HG03342 (cell line): ENCODE measurements around the gene RTCB.
"Not testable (repeated sequence)": the region's sequence is repeated elsewhere in the genome, so short reads cannot be mapped to it uniquely, and the experiment has no call there.

ENCODE experiments used
- ATAC-seq: cut with Tn5 transposase; IDR thresholded peaks from one replicate; pipeline ENCODE4 v1.9.1; 2021; ENCODE audit warnings: mild to moderate bottlenecking, moderate library complexity; ENCODE audit not compliant: unreplicated experiment

The RTCB gene

DNA sequence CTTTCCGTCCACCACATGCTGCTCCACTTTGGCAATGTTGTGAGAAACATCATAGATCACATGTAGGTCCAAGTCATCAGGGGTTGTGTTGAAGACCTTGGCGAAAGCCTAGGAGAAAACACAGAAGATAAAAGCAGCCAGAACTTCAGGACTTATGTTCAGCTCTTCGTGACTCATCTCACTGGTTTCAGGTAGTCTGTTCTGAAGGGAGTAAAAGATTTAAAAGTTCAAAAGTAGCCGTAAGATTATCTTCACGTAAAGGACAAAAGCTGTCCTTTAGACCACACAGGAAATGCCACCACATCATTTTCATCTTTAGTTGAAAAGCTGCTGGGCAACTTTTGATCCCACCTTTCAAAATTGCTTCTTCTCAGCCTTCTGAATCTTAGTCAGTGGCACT, 16.9 kb downstream of the RTCB start:
- ATAC-seq = no peak

DNA sequence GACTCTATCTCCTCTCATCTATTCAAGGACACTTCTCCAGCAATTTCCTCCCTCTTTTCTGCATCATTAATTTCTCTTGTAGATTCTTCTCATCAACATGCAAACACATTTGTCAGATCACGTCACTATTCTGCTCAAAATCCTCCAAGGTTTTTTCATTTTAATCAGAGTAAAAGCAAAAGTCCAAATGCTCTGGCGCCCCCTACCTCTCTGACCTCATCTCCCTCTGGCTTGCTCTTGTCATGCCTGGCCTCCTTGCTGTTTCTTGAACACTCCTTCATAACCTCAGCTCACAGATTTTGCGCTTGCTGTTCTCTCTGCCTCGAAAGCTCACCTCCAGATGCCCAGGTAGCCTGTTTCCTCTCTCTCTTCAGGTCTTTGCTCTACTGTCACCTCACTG, 22.4 kb downstream of the RTCB start:
- no peak for ATAC-seq

DNA sequence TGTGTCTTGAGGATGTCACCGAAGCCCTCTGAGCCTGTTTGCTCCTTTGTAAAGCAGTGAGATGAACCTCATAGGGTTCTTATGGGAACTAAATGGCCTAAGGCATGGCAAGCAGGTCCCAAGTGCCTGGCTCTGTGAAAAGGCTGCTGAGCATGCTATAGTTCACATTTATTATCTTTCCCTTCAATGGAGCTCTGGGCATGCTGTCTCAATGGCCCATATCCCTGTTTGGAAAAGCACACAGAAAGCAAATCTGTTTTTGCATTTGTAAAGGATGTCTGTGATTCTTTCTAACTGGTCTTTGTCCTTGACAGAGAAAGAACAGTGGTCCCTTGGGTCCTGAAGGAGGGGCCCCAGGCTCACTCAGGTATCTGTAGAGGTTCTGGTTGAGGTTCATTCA, 26.4 kb downstream of the RTCB start:
- ATAC-seq = no peak

DNA sequence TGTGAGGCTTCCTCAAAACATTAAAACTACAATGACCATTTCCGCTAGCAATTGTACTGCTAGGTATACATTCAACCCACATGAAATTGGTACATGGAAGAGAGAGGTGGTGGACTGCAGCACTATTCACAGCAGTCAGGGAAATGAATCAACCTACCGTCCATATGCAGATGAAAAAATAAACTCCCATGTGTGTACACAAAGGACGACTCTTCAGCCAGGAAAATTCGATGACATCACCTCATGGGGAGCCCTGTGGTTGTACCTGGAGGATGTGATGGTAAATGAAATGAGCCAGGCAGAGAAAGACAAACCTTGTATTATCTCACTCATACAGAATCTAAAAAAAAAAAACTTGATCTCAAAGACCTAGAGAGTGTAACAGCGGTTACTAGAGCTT, 31.1 kb downstream of the RTCB start:
- no peak for ATAC-seq

DNA sequence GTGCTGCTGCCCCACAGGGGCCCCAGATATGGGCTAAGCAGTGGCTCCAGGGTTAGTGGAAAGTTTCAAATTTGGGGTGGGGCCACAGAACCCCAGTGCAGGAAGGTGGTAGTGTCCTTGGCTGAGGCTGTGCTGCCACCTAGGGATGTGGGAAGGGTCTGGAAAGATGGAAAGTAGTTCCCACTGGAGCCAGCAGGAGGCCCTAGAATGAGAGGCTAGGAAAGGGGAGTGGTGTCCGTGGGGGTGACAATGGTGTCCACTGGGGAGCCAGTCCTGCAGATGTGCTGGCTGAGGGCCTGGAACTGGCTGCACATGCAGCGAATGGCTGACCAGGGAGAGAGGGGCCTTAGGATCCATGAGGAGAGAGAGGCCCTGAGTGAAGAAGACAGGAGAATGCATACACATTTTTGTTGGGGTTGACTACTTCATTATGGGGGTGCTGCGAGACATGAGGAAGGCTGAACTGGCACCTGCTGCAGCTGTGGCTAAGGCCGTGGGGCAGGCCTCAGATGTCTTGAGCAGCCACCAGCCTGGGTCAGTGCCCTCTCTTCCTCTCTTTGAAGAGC, 33.3 kb downstream of the RTCB start:
- no peak for ATAC-seq

DNA sequence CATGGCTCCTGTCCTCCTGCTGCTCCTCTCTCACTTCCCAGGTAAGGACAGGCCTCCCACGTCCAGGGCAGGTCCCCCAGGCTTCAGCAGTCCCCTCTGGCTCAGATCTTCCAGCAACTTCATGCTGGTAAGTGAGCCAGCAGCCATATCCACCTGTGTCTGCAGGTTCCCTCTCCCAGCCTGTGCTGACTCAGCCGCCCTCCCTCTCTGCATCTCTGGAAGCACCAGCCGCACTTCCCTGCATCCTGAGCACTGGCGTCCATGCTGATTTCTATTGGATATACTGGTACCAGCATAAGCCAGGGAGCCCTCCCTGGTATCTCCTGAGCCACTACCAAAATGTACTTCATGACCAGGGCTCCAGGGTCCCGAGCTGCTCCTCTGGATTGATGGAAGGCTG, 35.4 kb downstream of the RTCB start:
- ATAC-seq = no peak

DNA sequence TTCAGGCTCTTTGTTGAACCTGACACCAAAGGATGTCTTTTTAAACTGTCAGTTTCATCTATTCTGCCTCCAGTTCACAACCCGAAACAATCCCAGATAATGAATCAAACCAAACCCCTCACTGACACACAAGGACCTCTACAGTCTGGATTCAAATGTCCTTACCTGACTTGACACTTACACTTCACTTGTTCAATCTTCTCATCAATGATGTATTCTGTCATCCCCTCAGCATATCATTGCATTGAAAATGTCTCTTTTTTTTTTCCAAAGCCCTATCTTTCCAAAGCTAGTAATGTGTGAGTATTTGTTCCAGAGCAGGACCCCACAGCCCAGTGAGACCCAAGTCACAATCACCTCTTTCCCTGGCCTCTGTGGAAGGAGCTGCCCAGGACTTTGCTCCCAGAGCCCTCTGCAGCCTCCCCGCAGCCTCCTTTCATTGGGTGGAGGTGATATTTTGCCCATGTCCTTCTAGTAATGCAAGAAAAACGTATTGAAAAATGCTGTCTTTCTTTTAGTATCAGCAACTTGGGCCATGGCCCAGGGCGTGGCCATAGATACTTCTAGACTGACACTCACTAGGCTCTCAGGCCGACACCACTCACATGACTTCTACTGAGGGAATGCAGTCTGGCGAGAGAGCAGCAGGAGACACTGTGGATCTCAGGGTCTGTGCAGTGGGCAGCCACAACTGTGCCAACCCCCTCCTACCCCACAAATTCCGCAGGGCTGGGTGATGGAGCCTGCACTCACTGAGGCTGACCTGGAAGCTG, 36.2 kb downstream of the RTCB start:
- no peak for ATAC-seq

DNA sequence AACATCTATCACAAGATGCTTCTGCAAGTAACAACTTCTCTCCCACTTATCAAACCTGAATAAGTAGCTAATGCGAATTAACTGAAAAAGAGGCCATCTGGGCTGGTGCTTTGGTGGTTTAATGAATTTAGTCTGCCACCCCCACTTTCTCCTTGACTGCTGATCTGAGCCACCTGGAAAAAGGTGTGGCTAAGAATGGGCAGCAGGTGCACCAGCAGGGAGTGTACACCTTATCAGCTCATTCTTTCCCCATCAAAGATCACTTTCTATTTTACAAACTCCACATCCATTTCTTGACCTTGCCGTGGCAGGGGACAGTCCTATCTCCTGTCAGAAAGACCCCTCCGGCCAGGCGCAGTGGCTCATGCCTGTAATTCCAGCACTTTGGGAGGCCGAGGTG, 47.8 kb downstream of the RTCB start:
- ATAC-seq = no peak

DNA sequence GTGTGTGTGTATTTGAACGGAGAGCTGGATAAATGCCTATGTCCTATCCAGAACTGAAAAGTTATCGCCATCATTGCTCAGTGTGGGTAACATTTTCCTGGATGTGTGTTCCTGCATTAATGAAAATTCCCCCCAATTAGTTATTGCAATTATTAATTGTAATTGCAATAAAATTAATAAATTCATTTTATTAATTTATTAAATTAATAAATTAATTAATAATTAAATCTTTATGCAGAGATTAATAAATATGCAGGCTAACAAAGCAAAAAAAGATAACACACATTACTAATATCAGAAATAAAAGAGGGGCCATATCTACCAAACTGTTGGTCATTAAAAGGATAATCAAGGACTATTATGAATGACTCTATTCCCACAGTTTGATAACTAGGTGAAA, 50.8 kb downstream of the RTCB start:
- no peak for ATAC-seq

DNA sequence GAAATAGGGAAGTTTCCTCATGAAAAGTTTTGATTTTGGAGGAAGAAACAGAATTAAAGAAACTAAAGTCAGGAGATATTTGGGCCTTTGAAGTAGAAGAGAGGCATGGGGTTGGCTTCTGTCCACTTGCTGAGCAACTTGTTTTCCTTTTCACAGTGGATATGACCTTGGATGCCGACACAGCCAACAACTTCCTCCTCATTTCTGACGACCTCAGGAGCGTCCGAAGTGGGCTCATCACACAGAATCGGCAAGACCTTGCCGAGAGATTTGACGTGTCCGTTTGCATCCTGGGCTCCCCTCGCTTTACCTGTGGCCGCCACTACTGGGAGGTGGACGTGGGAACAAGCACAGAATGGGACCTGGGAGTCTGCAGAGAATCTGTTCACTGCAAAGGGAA, 52.0 kb downstream of the RTCB start:
- ATAC-seq = not testable (repeated sequence)

DNA sequence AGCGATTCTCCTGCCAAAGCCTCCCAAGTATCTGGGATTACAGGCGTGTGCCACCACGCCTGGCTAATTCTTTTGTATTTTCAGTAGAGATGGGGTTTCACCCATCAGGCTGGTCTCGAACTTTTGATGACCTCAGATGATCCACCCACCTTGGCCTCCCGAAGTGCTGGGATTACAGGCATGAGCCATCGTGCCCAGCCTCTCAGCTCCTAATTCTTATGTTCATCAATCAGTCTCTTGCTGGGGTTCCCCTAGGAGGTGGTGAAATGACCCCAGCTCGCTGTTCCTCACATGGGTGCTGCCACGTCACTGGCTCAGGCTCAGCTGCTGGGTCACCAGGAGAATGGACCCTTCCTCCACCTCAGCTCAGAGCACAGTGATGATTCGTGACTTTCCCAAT, 54.5 kb downstream of the RTCB start, which contains the start of gene RFPL3:
Gene RFPL3 (plus strand): TSS at position 301 of the 400 bp plus-strand sequence. CDS start 205 bp downstream, outside the sequence.
- ATAC-seq = not testable (repeated sequence)

DNA sequence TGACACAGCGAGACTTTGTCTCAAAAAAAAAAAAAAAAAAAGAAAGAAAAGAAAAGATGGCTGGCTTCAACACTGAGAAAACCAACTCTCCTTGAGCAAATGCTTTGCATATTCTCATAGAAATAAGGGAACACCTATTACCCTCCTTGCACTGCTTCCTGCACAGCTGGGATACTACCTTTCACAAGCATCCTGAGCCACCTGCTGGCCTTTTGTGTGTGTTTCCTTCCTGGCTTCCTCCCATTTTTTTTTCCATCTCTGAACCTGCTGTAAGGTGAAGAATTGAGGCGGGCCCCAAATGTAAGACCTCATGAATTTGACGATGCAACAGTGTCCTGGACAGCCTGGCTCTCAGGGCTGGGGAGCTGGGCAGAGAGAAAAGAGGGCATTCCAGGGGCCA, 56.3 kb downstream of the RTCB start:
- no peak for ATAC-seq

DNA sequence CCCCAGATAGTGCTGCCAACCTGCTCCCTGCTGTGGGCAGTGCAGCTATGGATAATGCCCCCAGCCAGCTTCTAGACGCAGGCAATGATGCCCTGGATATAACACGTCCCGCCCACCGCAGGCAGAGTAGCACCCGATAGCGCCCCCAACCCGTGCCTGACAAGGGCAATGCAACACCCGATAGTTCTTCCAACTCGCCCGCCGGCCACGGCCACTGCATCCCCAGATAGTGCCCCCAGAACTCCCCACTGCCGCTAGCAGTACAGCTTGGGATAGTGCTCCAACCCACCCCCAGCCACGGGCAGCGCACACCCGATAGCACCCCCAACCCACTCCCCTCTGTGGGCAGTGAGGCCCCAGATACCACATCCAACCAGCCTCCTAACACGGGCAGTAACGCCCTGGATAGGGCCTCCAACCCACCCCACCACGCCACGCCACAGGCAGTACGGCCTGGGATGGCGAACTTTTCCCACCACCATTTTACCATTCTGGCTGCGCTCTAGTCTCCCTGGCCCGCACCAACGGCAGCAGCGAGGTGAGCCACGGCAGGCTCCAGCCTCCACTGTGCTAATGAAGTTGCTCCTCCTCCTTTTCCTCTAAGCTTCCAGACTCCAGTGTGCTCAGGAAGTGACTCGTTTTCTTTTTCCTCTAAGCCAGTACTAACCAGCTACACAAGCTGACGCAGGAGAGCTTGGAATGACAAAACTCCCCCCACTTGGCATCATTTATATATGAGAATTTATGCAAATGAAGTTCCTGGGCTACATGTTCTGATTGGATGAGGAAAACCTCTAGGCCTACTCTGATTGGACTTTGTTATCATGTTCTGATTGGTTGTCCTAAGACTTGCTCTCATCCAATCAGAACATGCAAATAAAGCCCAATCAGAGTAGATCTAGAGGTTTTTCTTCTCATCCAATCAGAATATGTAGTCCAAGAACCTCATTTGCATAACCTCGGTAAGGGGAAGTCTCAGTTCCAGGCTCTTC, 57.4 kb downstream of the RTCB start:
- ATAC-seq = no peak

DNA sequence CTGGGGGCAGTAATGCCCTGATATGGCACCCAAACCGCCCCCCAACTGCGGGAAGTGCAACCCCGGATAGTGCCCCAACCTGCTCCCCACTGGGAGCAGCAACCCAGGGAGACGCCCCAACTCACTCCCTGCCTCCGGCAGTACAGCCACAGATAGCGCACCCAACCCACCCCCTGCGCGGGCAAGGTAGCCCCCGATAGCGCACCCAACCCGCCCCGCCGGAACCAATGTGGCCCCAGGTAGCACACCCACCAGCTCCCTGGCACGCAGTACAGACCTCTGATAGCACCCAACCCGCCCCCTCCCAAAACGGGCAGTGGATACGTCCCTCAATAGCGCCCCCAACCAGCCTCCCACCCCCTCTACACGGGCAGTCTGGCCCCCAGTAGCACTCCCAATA, 58.2 kb downstream of the RTCB start:
- no peak for ATAC-seq

DNA sequence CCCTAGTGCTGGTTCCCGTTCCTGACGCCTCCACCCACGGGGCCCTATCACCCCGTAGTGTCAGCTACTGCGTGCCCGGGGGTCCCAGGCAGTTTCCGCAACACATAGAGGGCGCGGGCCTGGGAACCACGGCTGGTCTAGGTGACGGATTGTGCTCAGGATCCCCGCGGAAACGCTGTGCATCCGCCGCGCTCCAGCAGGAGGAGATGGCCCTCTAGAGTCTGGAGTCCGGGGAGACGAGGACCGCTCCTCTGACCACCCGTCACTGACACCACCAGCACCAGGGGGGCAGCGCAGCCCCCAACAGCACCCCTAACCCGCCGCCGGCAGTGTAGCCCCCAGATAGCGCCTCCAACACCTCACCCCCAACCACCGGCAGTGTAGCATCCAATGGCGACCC, 58.8 kb downstream of the RTCB start:
- ATAC-seq = no peak

DNA sequence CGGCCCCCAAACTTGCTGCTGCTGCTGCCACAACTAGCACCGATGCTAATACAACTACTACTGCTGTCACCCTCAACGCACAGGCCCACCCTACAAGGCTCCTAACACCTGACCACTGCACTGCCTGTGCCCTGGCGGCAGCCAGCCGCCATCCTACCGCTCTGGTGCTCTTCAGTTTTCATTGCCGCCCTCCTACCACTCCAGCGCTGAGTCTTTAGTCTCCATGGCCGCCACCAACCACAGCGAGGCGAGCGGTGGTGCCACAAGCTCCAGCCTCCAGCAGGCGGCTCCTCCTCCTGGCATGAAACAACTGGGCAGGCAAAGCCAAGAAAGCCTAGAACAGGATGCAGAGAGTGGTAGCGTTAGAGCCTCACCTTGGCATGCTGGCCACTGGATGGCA, 59.4 kb downstream of the RTCB start:
- ATAC-seq = no peak

DNA sequence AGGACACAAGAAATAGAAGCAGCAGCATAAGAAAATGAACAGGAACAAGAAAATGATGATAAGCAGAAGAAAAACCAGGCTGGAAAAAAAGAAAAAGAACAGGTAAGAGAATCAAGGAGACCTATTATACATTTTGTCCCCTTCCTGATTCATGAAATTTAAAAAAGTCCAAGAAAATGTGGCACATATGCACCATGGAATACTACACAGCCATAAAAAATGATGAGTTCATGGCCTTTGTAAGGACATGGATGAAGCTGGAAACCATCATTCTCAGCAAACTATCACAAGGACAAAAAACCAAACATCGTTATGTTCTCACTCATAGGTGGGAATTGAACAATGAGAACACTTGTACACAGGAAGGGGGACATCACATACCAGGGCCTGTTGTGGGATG, 60.2 kb downstream of the RTCB start:
- ATAC-seq = not testable (repeated sequence)

DNA sequence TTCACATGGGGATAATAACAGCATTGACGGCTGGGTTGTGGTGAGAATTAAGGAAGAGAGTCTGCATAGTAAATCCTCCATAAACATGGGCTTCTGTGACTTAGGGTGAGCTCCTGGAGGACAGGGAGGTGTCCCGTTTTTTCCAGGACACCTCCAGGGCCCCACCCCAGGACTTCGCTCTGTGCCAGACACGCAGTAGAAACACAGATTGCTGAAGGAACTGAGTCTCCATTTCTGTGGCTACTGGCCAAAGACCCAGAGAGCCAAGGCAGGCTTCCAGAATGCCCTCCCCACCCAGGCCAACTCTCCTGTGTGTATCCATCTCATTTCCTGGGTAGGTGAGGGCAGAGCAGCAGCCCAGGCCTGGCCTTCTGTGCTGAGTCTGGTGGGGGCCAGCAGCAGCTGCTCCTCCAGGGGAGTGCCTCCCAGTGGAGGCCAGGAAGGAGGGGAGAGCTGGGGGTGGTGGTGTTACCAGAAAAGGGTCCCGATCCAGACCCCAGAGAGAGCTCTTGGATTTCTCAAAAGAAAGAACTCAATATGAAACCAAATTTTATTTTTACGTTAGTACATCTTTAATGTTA, 63.9 kb downstream of the RTCB start:
- ATAC-seq = no peak

DNA sequence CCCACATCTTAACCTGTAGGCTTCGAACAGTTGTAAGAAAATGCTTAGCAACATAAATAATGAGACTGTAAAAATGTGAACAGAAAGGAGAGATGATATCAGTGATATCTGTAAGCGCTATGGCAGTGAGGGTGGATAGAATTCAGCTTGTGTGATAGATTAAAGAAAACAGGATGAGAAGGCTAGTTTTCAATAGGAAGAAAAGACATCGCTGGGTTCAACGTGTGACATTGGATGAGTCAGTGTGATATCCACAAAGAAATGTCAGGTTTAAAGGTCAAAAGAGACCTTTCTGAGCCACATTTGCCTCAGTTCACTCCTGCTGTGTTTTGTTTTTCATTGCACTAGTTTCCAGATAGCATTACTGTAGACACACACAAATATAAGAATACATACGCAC, 68.1 kb downstream of the RTCB start:
- ATAC-seq = no peak

DNA sequence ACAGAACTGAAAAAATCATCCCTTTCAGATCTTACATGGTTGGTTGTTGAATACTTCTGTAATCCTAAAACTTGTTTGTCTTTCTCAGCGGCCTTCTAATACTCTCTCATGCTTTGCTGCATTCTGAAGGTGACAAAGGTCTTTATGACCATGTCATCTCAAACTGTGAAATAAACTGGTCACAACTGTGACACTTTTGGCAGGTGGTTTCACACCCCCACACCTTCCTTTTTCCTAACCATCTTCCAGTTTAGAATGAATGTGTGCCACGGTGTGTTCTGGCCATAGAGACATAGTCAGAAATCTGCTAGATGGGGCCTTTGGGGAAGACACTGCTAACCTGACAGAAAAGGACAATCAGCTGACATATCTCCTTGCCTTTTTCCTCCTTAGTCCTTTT, 69.1 kb downstream of the RTCB start:
- no peak for ATAC-seq

DNA sequence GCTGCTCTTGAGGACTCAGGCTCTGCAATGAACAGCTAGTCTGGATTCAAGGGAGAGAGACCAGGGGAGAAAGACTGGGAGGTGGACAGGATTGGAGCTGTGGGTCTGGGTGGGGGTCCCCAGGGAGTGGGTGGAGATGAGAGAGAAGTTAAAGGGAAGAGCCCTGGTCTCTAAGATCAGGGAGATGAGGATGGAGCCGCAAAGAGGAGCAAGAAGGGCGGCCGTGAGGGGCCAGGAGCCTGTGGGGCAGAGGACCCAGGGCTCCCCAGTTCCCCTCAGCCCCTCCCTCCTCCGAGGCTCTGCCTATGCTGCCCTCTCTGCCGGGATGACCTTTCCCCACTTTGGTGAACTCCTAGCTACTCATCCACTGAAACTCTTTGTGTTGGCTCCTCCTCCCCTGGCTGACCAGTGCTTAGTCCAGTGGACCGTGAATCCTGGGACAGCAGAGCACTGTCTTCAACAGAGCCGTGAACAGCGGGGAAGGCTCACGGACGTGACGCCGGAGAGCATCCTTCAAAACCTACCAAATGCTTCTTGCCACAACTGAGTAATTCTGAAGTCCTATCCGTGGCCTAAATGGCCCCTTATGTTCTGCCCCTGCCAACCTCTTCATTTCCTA, 70.8 kb downstream of the RTCB start:
- no peak for ATAC-seq
